Fibroblast of lung (primary cell): ENCODE data around the gene KRT37. TPM values are rescaled to one million over a fixed set of nuclear protein-coding genes. Genes with fewer than 3 reads are reported as not detected.

Source experiments
- DNase-seq, 2 donors: peaks; one replicate each; pipeline versions ENCODE4 v3.0.0 to v3.0.0-alpha.2; 2010; ENCODE audit warnings: low read depth in 2 of 2
- H2AFZ ChIP-seq: 2 replicates; pipeline ENCODE4 v1.5.1; 2012; ENCODE audit warnings: low read length, control low read depth, inconsistent platforms
- H3K27ac ChIP-seq: 2 replicates; pipeline ENCODE4 v1.5.1; 2011; ENCODE audit warnings: low read length, control low read depth; ENCODE audit not compliant: insufficient read depth
- H3K27me3 ChIP-seq: 2 replicates; pipeline ENCODE4 v1.5.1; 2011; ENCODE audit warnings: mild to moderate bottlenecking, low read length; ENCODE audit not compliant: control insufficient read depth, insufficient read depth
- H3K36me3 ChIP-seq: 2 replicates; pipeline ENCODE4 v1.5.1; 2011; ENCODE audit warnings: low read length; ENCODE audit not compliant: control insufficient read depth, insufficient read depth
- H3K4me1 ChIP-seq: 2 replicates; pipeline ENCODE4 v1.5.1; 2011; ENCODE audit warnings: low read length; ENCODE audit not compliant: control insufficient read depth, insufficient read depth; ENCODE audit errors: extremely low read depth
- H3K4me2 ChIP-seq: 2 replicates; pipeline ENCODE4 v1.5.1; 2011; ENCODE audit warnings: low read length, control low read depth; ENCODE audit not compliant: insufficient read depth; ENCODE audit errors: extremely low read depth
- H3K4me3 ChIP-seq, 4 experiments: fragments of 200-600 bp in 1 of 4; sonication (generic) in 1 of 4; replicated peaks in 1 of 4; 2 replicates each; pipeline ENCODE4 v1.5.1; 2011 to 2016; ENCODE audit warnings: low read length in 4 of 4, low read depth in 3 of 4, mild to moderate bottlenecking in 3 of 4, control low read depth in 2 of 4, inconsistent platforms in 1 of 4, mixed read lengths in 1 of 4; ENCODE audit not compliant: insufficient read depth in 1 of 4; ENCODE audit errors: control extremely low read depth in 1 of 4
- H3K79me2 ChIP-seq: 2 replicates; pipeline ENCODE4 v1.5.1; 2012; ENCODE audit warnings: mild to moderate bottlenecking, low read length, inconsistent platforms; ENCODE audit not compliant: control insufficient read depth, insufficient read depth
- H3K9ac ChIP-seq: 2 replicates; pipeline ENCODE4 v1.5.1; 2011; ENCODE audit warnings: mild to moderate bottlenecking, low read length, control low read depth; ENCODE audit not compliant: insufficient read depth
- H3K9me3 ChIP-seq: 2 replicates; pipeline ENCODE4 v1.5.1; 2012; ENCODE audit warnings: low read depth, low read length; ENCODE audit not compliant: control insufficient read depth, insufficient read depth
- H4K20me1 ChIP-seq: 2 replicates; pipeline ENCODE4 v1.5.1; 2011; ENCODE audit warnings: low read length; ENCODE audit not compliant: control insufficient read depth, insufficient read depth; ENCODE audit errors: extremely low read depth
- EZH2 ChIP-seq: IDR thresholded peaks from 2 replicates; pipeline ENCODE4 v1.5.1; 2012; ENCODE audit warnings: low read length, control low read depth, mild to moderate bottlenecking; ENCODE audit errors: missing control alignments
- polyA plus RNA-seq, 2 donors: library from polyadenylated mRNA; depleted of rRNA in 1 of 2; stranded (reverse) in 1 of 2; unstranded in 1 of 2; fragments of >200 nt; gene quantifications; 2 replicates each; pipeline ENCODE4 v1.2.1, GENCODE V29; 2011 to 2012; ENCODE audit warnings: missing spikeins in 1 of 2
- total RNA-seq: library from RNA; depleted of rRNA; stranded (reverse); fragments of >200 nt; gene quantifications from 2 replicates; pipeline ENCODE4 v1.2.1, GENCODE V29; 2014
- TF ChIP-seq, protein P1 (sequence below), 2 donors: IDR thresholded peaks in 1 of 2; conservative IDR thresholded peaks in 1 of 2; 1 replicate in 1 of 2; 2 replicates in 1 of 2; pipeline ENCODE4 v1.5.1; 2011 to 2012; ENCODE audit warnings: low read length in 2 of 2, control low read depth in 1 of 2, inconsistent platforms in 1 of 2, low read depth in 1 of 2, mild to moderate bottlenecking in 1 of 2

Gene KRT37
- total and polyA plus RNA-seq, 2 donors (not counting 1 experiment from before 2014, with no cell fraction given), result not detected

DNA sequence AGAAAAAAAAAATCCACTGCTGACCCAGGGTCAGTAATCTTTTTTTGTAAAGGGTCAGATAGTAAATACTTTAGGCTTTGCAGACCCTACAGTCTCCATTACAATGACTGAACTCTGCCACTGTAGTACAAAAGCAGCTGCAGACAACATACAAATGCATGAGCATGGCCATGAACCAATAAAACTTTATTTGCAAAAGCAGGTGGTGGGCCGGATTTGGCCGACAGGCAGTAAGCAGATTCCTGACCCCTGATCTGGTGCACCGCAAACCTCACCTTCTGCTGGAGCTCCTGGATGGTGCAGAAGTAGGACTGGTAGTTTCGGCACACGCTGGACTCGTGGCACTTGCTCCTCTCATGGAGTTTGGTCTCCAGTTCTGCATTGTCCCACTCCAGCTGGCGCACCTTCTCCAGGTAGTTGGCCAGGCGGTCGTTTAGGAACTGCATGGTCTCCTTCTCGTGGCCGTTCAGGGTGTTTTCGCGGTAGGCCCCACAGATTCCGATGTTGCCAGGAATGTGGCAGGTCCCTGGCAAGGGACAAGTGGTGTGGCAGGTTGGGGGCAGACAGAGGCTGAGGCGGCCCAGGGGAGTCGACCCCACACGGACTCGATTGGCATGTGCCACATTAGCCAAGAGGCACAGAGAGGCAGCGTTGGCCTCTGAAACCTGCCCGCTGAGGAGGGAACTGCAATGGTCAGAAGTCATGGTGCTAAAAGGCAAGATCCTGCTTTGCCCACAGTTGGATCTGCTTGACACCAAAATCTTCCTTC lies 13.1 kb downstream of the KRT37 start:
- Histone ChIP-seq H3K36me3 (no peaks in the 10 kb centered on the region), H3K4me2 (no peak overlapping the region), H3K27ac (no peak overlapping the region), H3K79me2 (no peaks in the 10 kb centered on the region), H4K20me1 (no peaks in the 10 kb centered on the region), H2AFZ (no peak overlapping the region), H3K9me3 (no peaks in the 10 kb centered on the region), H3K27me3 (no peaks in the 10 kb centered on the region), H3K4me1 (peaks cover 2% of the 10 kb centered on the region), H3K9ac (no peak overlapping the region), H3K4me3 (no peak overlapping the region)
- DNase-seq, result no peak
- no peak for TF ChIP-seq EZH2
- TF ChIP-seq, protein P1, sequence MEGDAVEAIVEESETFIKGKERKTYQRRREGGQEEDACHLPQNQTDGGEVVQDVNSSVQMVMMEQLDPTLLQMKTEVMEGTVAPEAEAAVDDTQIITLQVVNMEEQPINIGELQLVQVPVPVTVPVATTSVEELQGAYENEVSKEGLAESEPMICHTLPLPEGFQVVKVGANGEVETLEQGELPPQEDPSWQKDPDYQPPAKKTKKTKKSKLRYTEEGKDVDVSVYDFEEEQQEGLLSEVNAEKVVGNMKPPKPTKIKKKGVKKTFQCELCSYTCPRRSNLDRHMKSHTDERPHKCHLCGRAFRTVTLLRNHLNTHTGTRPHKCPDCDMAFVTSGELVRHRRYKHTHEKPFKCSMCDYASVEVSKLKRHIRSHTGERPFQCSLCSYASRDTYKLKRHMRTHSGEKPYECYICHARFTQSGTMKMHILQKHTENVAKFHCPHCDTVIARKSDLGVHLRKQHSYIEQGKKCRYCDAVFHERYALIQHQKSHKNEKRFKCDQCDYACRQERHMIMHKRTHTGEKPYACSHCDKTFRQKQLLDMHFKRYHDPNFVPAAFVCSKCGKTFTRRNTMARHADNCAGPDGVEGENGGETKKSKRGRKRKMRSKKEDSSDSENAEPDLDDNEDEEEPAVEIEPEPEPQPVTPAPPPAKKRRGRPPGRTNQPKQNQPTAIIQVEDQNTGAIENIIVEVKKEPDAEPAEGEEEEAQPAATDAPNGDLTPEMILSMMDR (conservative IDR thresholded peaks at IDR 0.05 in 1 of 2, IDR thresholded peaks at IDR 0.05 in 1 of 2; ENCODE audit: low read depth in 1 of 2, low read length in 2 of 2), result no peak

DNA sequence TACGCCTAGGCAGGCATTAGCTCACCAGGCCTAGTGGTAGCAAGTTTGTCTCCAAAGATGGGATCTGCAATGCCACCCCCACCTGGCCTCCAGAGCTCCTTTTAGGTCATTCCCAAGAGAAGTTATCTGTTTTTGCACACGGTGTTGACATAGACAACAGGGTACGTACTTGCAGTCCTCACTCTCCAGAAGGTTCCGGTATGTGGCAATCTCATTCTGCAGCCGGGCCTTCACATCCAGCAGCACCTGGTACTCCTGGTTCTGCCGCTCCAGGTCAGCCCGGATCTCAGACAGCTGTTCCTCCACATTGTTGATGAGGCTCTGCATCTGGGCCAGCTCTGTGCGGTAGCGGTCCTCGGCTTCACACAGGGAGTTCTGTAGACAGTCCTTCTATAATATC lies 17.2 kb downstream of the KRT37 start:
- no peak overlapping the region for H2AFZ ChIP-seq
- H3K4me1 ChIP-seq, result peaks cover 9% of the 10 kb centered on the region
- H3K4me3 ChIP-seq, result no peak overlapping the region
- no peaks in the 10 kb centered on the region for H3K79me2 ChIP-seq
- no peak overlapping the region for H3K9ac ChIP-seq
- no peaks in the 10 kb centered on the region for H3K27me3 ChIP-seq
- H3K9me3 ChIP-seq, result no peaks in the 10 kb centered on the region
- H3K27ac ChIP-seq, result no peak overlapping the region
- TF ChIP-seq, protein P1 (conservative IDR thresholded peaks at IDR 0.05 in 1 of 2, IDR thresholded peaks at IDR 0.05 in 1 of 2; ENCODE audit: low read depth in 1 of 2, low read length in 2 of 2), result no peak
- TF ChIP-seq EZH2, result no peak
- no peaks in the 10 kb centered on the region for H3K36me3 ChIP-seq
- no peaks in the 10 kb centered on the region for H4K20me1 ChIP-seq
- no peak for DNase-seq
- no peak overlapping the region for H3K4me2 ChIP-seq

DNA sequence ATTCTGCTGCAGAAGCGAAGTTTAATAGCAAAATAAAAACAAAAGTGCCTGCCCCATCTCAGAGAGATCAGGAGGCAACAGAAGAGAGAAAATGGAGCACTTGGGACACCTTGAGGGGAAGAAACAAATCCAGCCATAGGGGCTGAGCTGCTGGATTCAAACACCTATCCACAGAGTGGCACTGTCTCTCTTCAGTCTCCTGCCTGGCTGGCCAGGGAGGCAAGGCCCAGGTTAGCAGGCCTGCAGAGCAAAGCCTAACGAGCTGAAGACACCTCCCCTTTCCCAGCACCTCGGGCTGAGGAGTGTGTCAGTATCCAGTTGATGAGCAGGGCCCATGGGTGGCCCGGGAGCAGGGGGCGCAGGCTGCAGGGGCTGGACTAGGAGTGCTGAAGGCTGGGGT lies 18.2 kb downstream of the KRT37 start:
- Histone ChIP-seq H3K4me1 (peaks cover 9% of the 10 kb centered on the region), H3K27me3 (no peaks in the 10 kb centered on the region), H3K27ac (no peak overlapping the region), H3K79me2 (no peaks in the 10 kb centered on the region), H3K9ac (no peak overlapping the region), H3K4me3 (no peak overlapping the region), H3K9me3 (no peaks in the 10 kb centered on the region), H4K20me1 (no peaks in the 10 kb centered on the region), H2AFZ (no peak overlapping the region), H3K36me3 (no peaks in the 10 kb centered on the region), H3K4me2 (no peak overlapping the region)
- no peak for DNase-seq
- no peak for TF ChIP-seq EZH2
- TF ChIP-seq, protein P1 (conservative IDR thresholded peaks at IDR 0.05 in 1 of 2, IDR thresholded peaks at IDR 0.05 in 1 of 2; ENCODE audit: low read depth in 1 of 2, low read length in 2 of 2), result no peak
